Measurements from ENCODE around the gene KRT74. TPM values are rescaled to one million over a fixed set of nuclear protein-coding genes. Genes with fewer than 3 reads are reported as not detected.

The KRT74 gene
- not detected in 2 replicates for total RNA-seq

- DNase-seq (ENCODE audit: extremely low read depth, low read depth, low spot score), result no peak
These were observed at the start of gene KRT74 for GRCh38 chr12:52573743-52574142. Gene KRT74 (minus strand): TSS chr12:52573843. CDS start chr12:52573777, 66 bp downstream.

GRCh38 chr12:52622349-52622748, 48.7 kb upstream of the KRT74 start:
- DNase-seq (ENCODE audit: extremely low read depth, low read depth, low spot score), result no peak

GRCh38 chr12:52618866-52619265, 45.2 kb upstream of the KRT74 start:
- DNase-seq (ENCODE audit: extremely low read depth, low read depth, low spot score), result no peak

GRCh38 chr12:52618216-52618615, 44.6 kb upstream of the KRT74 start, which contains the start of gene KRT73:
Gene KRT73 (minus strand): TSS chr12:52618559. CDS start chr12:52618524, 35 bp downstream.
- DNase-seq (ENCODE audit: extremely low read depth, low read depth, low spot score), result no peak

- DNase-seq (ENCODE audit: extremely low read depth, low read depth, low spot score), result no peak
These were observed 43.8 kb upstream of the KRT74 start for GRCh38 chr12:52617403-52617785.

GRCh38 chr12:52616680-52617402, 43.2 kb upstream of the KRT74 start:
- no peak for DNase-seq (ENCODE audit: extremely low read depth, low read depth, low spot score)

- DNase-seq (ENCODE audit: extremely low read depth, low read depth, low spot score), result no peak
These were observed 42.3 kb upstream of the KRT74 start for GRCh38 chr12:52615912-52616311.

- DNase-seq (ENCODE audit: extremely low read depth, low read depth, low spot score), result no peak
These were observed 41.7 kb upstream of the KRT74 start for GRCh38 chr12:52615208-52615868.

GRCh38 chr12:52614381-52615207, 41.0 kb upstream of the KRT74 start:
- no peak for DNase-seq (ENCODE audit: extremely low read depth, low read depth, low spot score)

- no peak for DNase-seq (ENCODE audit: extremely low read depth, low read depth, low spot score)
These were observed 39.9 kb upstream of the KRT74 start for GRCh38 chr12:52613384-52614030.

- DNase-seq (ENCODE audit: extremely low read depth, low read depth, low spot score), result no peak
These were observed 39.1 kb upstream of the KRT74 start for GRCh38 chr12:52612431-52613383.

- no peak for DNase-seq (ENCODE audit: extremely low read depth, low read depth, low spot score)
These were observed 37.4 kb upstream of the KRT74 start for GRCh38 chr12:52611080-52611468.

GRCh38 chr12:52608826-52609630, 35.4 kb upstream of the KRT74 start:
- DNase-seq (ENCODE audit: extremely low read depth, low read depth, low spot score), result no peak

- no peak for DNase-seq (ENCODE audit: extremely low read depth, low read depth, low spot score)
These were observed 34.5 kb upstream of the KRT74 start for GRCh38 chr12:52608161-52608560.

- DNase-seq (ENCODE audit: extremely low read depth, low read depth, low spot score), result no peak
These were observed 33.7 kb upstream of the KRT74 start for GRCh38 chr12:52607314-52607713.

- DNase-seq (ENCODE audit: extremely low read depth, low read depth, low spot score), result no peak
These were observed 33.1 kb upstream of the KRT74 start for GRCh38 chr12:52606581-52607218.

- DNase-seq (ENCODE audit: extremely low read depth, low read depth, low spot score), result no peak
These were observed 32.5 kb upstream of the KRT74 start for GRCh38 chr12:52606096-52606495.

GRCh38 chr12:52605542-52605941, 31.9 kb upstream of the KRT74 start:
- DNase-seq (ENCODE audit: extremely low read depth, low read depth, low spot score), result no peak

GRCh38 chr12:52604859-52605258, 31.2 kb upstream of the KRT74 start:
- no peak for DNase-seq (ENCODE audit: extremely low read depth, low read depth, low spot score)

Measured in glomerular endothelial cell (primary cell).